Measurements from ENCODE around the gene ZBTB20.

DNA sequence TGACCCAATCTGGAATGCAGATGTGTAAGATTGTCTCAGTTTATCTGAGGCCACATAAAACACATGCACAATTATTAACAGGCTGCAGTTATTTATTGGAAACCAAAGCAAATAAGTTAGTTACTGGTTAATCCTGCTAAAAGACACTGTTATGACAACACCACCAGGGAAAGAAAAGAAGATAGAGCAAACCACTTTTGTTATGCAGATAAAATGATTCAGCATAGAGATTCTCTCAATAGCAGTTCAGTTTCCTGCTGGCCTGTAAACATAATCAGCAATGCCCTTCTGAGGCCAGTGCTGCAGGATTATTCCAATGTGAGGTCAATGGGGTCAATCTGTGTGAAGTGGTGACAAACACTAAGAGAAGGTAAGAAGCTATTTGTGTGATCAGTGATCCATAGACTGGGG is 244.4 kb downstream of the ZBTB20 start:
- TF ChIP-seq, protein P1, sequence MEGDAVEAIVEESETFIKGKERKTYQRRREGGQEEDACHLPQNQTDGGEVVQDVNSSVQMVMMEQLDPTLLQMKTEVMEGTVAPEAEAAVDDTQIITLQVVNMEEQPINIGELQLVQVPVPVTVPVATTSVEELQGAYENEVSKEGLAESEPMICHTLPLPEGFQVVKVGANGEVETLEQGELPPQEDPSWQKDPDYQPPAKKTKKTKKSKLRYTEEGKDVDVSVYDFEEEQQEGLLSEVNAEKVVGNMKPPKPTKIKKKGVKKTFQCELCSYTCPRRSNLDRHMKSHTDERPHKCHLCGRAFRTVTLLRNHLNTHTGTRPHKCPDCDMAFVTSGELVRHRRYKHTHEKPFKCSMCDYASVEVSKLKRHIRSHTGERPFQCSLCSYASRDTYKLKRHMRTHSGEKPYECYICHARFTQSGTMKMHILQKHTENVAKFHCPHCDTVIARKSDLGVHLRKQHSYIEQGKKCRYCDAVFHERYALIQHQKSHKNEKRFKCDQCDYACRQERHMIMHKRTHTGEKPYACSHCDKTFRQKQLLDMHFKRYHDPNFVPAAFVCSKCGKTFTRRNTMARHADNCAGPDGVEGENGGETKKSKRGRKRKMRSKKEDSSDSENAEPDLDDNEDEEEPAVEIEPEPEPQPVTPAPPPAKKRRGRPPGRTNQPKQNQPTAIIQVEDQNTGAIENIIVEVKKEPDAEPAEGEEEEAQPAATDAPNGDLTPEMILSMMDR (IDR thresholded peaks at IDR 0.05): no peak
- TF ChIP-seq POLR2AphosphoS5 (IDR thresholded peaks at IDR 0.05) (no peak), POLR2A (IDR thresholded peaks at IDR 0.05) (no peak), EP300 (IDR thresholded peaks at IDR 0.05) (no peak)
